WI38 (cell line): ENCODE measurements around the gene SUSD1.

Source experiments
- H3K4me3 ChIP-seq: 2 replicates; pipeline ENCODE4 v1.5.1; 2011; ENCODE audit warnings: low read depth, mild to moderate bottlenecking, control low read depth, low read length
- TF ChIP-seq, protein P1 (sequence below): IDR thresholded peaks from 2 replicates; pipeline ENCODE4 v1.5.1; 2012; ENCODE audit warnings: low read depth, mild to moderate bottlenecking, control low read depth, low read length

SUSD1 gene

GRCh38 chr9:112158656-112159367, 16.3 kb downstream of the SUSD1 start:
- TF ChIP-seq, protein P1, sequence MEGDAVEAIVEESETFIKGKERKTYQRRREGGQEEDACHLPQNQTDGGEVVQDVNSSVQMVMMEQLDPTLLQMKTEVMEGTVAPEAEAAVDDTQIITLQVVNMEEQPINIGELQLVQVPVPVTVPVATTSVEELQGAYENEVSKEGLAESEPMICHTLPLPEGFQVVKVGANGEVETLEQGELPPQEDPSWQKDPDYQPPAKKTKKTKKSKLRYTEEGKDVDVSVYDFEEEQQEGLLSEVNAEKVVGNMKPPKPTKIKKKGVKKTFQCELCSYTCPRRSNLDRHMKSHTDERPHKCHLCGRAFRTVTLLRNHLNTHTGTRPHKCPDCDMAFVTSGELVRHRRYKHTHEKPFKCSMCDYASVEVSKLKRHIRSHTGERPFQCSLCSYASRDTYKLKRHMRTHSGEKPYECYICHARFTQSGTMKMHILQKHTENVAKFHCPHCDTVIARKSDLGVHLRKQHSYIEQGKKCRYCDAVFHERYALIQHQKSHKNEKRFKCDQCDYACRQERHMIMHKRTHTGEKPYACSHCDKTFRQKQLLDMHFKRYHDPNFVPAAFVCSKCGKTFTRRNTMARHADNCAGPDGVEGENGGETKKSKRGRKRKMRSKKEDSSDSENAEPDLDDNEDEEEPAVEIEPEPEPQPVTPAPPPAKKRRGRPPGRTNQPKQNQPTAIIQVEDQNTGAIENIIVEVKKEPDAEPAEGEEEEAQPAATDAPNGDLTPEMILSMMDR: no peak
- no peak overlapping the region for H3K4me3 ChIP-seq

GRCh38 chr9:112157961-112158360, 17.1 kb downstream of the SUSD1 start:
- TF ChIP-seq, protein P1: no peak
- no peak overlapping the region for H3K4me3 ChIP-seq

GRCh38 chr9:112157087-112157486, 18.0 kb downstream of the SUSD1 start:
- TF ChIP-seq, protein P1: no peak
- no peak overlapping the region for H3K4me3 ChIP-seq

- TF ChIP-seq, protein P1: no peak
- H3K4me3 ChIP-seq: no peak overlapping the region
These were observed 25.9 kb downstream of the SUSD1 start for GRCh38 chr9:112149211-112149610.

DNA sequence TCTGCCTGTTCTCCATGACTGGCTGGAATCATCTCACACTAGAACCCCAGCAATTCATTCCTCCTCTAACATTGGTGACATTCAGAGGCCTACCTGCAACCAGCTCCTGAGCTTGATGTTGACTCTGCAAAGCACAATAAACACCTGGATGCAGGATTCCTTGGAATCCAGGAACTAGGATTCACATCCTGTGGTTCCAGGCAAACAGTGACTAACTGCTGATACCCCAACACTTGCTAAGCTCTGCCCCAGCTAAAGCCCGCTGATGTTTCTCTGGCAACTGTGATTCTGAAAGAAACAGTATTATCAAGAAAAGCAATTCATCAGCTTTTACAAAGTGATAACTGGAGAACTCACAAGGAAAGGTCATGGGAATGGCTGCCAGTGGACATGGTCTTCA, 29.2 kb downstream of the SUSD1 start:
- H3K4me3 ChIP-seq: no peak overlapping the region
- TF ChIP-seq, protein P1: no peak

DNA sequence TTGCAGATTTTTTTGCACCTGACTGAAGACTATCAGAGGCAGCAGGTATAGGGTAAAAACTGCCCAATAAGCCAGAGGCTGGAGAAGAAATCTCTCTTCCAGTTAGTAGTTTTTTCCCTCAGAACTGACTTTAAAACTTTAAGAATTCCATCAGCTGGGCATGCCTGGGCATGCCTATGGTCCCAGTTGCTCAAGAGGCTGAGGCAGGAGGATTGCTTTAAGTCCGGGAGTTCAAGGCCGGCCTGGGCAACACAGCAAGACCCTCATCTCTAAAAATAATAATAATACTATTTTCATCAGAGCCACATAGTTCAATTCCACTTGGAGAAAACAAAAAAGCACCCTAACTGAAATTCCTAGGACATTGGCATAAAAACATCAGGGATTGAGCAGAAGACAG, 30.3 kb downstream of the SUSD1 start:
- TF ChIP-seq, protein P1: no peak
- no peak overlapping the region for H3K4me3 ChIP-seq

DNA sequence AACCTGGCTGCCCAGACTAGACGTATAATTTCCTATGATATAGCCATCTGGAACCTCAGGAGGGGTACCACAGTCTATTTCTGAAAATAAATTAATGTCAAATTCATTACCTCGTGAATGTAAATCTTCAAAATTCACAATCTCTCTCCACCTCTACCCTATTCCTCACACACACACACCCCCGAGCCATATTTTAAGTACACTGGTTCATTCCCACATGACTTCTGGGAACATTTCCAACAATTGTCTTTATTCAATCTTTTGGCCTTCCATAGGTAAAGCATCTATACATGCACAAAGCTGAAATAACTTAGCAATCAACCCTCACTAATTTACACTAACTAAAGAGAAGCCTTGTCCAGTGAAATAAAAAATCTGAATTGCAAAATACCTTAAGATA, 32.7 kb downstream of the SUSD1 start:
- TF ChIP-seq, protein P1: no peak
- no peak overlapping the region for H3K4me3 ChIP-seq
